AG09319 (cell line): ENCODE results near the gene TOP2B.

ENCODE experiments used
- DNase-seq: peaks from one replicate; pipeline ENCODE4 v3.0.0-alpha.2; 2010; ENCODE audit warnings: low read depth; ENCODE audit errors: extremely low read depth
- CTCF ChIP-seq: IDR thresholded peaks from 2 replicates; pipeline ENCODE4 v1.5.1; 2011; ENCODE audit warnings: low read depth, mild to moderate bottlenecking, inconsistent platforms, low read length, moderate library complexity

The TOP2B gene

GRCh38 chr3:25648107-25648535, 16.6 kb downstream of the TOP2B start:
- DNase-seq = peak; percentile 56
- peak; percentile 95 for TF ChIP-seq CTCF

- TF ChIP-seq CTCF = no peak
These were observed 29.7 kb downstream of the TOP2B start for GRCh38 chr3:25635038-25635437.

GRCh38 chr3:25633919-25634318, 30.8 kb downstream of the TOP2B start:
- no peak for TF ChIP-seq CTCF

More at GRCh38 chr3:25635038-25635437, 29.7 kb downstream of the TOP2B start:
- no peak for DNase-seq

GRCh38 chr3:25631989-25632388, 32.7 kb downstream of the TOP2B start:
- TF ChIP-seq CTCF = no peak
- no peak for DNase-seq

More at GRCh38 chr3:25633919-25634318, 30.8 kb downstream of the TOP2B start:
- DNase-seq = no peak

GRCh38 chr3:25621087-25621486, 43.6 kb downstream of the TOP2B start:
- no peak for TF ChIP-seq CTCF
- DNase-seq = no peak

- no peak for DNase-seq
- TF ChIP-seq CTCF = no peak
These were observed 44.2 kb downstream of the TOP2B start for GRCh38 chr3:25620493-25620892.

GRCh38 chr3:25619382-25619781, 45.3 kb downstream of the TOP2B start:
- TF ChIP-seq CTCF = no peak
- no peak for DNase-seq
